BE2C (cell line): Measurements from ENCODE around the gene RNPEP.
A peak's percentile ranks its signal among the peaks of the same experiment; 100 is the strongest.

ENCODE experiments used
- DNase-seq: peaks from one replicate; pipeline ENCODE4 v3.0.0-alpha.2; 2020
- H3K27me3 ChIP-seq: fragments of 250-450 bp; sonication (Bioruptor Pico); 2 replicates; pipeline ENCODE4 v1.5.1; 2020; ENCODE audit warnings: mild to moderate bottlenecking
- H3K36me3 ChIP-seq: fragments of 250-450 bp; sonication (Bioruptor Pico); 2 replicates; pipeline ENCODE4 v1.5.1; 2020; ENCODE audit warnings: mild to moderate bottlenecking
- H3K4me1 ChIP-seq: fragments of 250-450 bp; sonication (Bioruptor Pico); 2 replicates; pipeline ENCODE4 v1.5.1; 2020
- H3K4me3 ChIP-seq: 2 replicates; pipeline ENCODE4 v1.5.1; 2011; ENCODE audit warnings: low read depth, low read length
- H3K9me3 ChIP-seq: fragments of 250-450 bp; sonication (Bioruptor Pico); 2 replicates; pipeline ENCODE4 v1.5.1; 2020
- CTCF ChIP-seq: IDR thresholded peaks from 2 replicates; pipeline ENCODE4 v1.5.1; 2012; ENCODE audit warnings: mild to moderate bottlenecking, low read depth, low read length

RNPEP gene

DNA sequence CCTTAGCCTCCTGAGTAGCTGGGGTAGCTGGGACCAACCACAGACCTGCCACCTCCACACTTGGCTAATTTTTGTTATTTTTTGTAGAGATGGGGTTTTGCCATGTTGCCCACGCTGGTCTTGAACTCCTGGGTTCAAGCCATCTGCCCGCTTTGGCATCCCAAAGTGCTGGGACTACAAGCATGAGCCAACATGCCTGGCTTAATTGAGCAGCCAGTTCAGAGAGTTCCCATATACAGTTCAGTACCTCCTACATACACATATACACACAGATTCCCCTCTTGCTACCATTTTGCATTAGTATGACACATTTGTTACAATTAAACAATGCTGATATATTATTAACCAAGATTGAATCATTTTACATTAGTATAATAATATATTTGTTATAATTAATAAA is 2.9 kb downstream of the RNPEP start:
- TF ChIP-seq CTCF: no peak
- no peaks in the 10 kb centered on the region; the same call in 1 of the 2 replicates for H3K4me1 ChIP-seq
- H3K27me3 ChIP-seq: no peaks in the 10 kb centered on the region

GRCh38 chr1:201988601-201989000 is 6.2 kb downstream of the RNPEP start:
- Histone ChIP-seq H3K4me3 (no peak overlapping the region), H3K36me3 (peaks cover 28% of the 10 kb centered on the region), H3K4me1 (no peaks in the 10 kb centered on the region; the same call in none of the 2 replicates), H3K9me3 (no peaks in the 10 kb centered on the region), H3K27me3 (no peaks in the 10 kb centered on the region)
- no peak for DNase-seq
- no peak for TF ChIP-seq CTCF

More for the DNA sequence above, 2.9 kb downstream of the RNPEP start:
- Histone ChIP-seq H3K4me3 (no peak overlapping the region), H3K9me3 (no peaks in the 10 kb centered on the region), H3K36me3 (peaks cover 14% of the 10 kb centered on the region)
- no peak for DNase-seq

DNA sequence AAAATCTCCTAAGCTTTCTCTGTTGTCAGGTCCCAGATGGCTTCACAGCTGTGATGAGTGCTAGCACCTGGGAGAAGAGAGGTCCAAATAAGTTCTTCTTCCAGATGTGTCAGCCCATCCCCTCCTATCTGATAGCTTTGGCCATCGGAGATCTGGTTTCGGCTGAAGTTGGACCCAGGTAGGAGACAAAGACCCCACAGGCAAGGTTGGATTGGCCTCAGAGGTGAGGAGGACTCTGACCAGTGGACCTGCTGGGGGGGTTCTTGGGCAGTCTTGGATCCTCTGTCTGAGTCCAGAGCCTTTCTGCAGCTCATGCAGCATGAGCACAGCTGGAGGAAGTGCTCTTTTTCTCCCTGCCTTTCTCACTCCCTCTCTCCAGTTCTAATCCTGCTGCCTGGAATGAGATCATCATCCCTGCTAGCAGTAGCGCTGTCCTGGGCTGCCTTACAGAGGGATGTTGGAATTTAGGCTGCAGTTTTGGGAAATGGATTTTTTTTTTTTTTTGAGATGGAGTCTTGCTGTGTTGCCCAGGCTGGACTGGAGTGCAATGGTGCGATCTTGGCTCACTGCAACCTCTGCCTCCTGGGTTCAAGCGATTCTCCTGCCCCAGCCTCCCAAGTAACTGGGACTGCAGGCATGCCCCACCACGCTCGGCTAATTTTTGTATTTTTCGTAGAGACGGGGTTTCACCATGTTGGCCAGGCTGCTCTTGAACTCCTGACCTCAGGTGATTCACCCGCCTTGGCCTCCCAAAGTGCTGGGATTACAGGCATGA is 7.1 kb downstream of the RNPEP start:
- Histone ChIP-seq H3K36me3 (peaks cover 28% of the 10 kb centered on the region), H3K9me3 (no peaks in the 10 kb centered on the region), H3K4me1 (no peaks in the 10 kb centered on the region; the same call in none of the 2 replicates), H3K4me3 (no peak overlapping the region), H3K27me3 (no peaks in the 10 kb centered on the region)
- DNase-seq: no peak
- TF ChIP-seq CTCF: no peak

DNA sequence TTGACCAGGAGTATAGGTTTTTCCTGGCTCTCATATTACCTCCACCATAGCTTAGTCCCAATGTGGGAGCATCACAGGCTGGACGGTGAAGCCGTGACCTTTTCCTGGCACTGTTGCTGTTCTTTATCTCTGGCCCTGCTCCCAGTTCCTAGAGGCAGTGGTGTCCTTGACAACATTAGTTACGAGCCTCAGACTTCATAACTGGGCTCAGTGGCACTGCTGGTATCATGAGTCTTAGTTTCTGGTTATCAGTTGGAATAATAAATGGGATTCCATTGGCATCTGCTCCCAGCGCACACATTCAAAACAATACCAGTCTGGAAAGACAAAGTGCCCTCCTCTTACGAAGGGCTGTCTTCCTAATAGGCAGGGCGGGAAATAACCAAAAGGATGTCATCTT is 8.0 kb downstream of the RNPEP start:
- no peak overlapping the region for H3K4me3 ChIP-seq
- TF ChIP-seq CTCF: no peak
- H3K36me3 ChIP-seq: peaks cover 28% of the 10 kb centered on the region
- no peaks in the 10 kb centered on the region; the same call in none of the 2 replicates for H3K4me1 ChIP-seq
- no peaks in the 10 kb centered on the region for H3K27me3 ChIP-seq
- DNase-seq: no peak
- no peaks in the 10 kb centered on the region for H3K9me3 ChIP-seq

GRCh38 chr1:201999625-202000238 is 17.3 kb downstream of the RNPEP start:
- no peaks in the 10 kb centered on the region for H3K9me3 ChIP-seq
- no peak overlapping the region for H3K4me3 ChIP-seq
- H3K4me1 ChIP-seq: no peaks in the 10 kb centered on the region
- H3K36me3 ChIP-seq: peaks cover 41% of the 10 kb centered on the region
- peak; percentile 95 for TF ChIP-seq CTCF
- H3K27me3 ChIP-seq: no peaks in the 10 kb centered on the region
- peak; percentile 52 for DNase-seq

- H3K27me3 ChIP-seq: no peaks in the 10 kb centered on the region
- no peak for DNase-seq
- no peak for TF ChIP-seq CTCF
- no peak overlapping the region for H3K4me3 ChIP-seq
- H3K9me3 ChIP-seq: no peaks in the 10 kb centered on the region
- H3K36me3 ChIP-seq: peaks cover 44% of the 10 kb centered on the region
- H3K4me1 ChIP-seq: no peaks in the 10 kb centered on the region
Measured at GRCh38 chr1:202002507-202002906, 20.1 kb downstream of the RNPEP start.
